Measurements from ENCODE around the gene KLB. TPM values are rescaled to one million over a fixed set of nuclear protein-coding genes. Genes with fewer than 3 reads are reported as not detected.
"Not testable (repeated sequence)": the region's sequence is repeated elsewhere in the genome, so short reads cannot be mapped to it uniquely, and the experiment has no call there.

Gene KLB
- total RNA-seq, 4 donors from 2014 or later, result 0.66 to 1.8 (median 1.3) TPM; not detected in 1

GRCh38 chr4:39415678-39416283 lies 9.1 kb downstream of the KLB start:
- H3K4me1 ChIP-seq, result no peaks in the 10 kb centered on the region
- no peak overlapping the region for H3K27ac ChIP-seq

GRCh38 chr4:39422247-39422646 lies 15.5 kb downstream of the KLB start:
- TF ChIP-seq CTCF (IDR thresholded peaks at IDR 0.05), result no peak
- TF ChIP-seq POLR2A (IDR thresholded peaks at IDR 0.05), result no peak
- H3K4me1 ChIP-seq, result no peaks in the 10 kb centered on the region
- no peak overlapping the region for H3K27ac ChIP-seq
- H3K27me3 ChIP-seq, result no peaks in the 10 kb centered on the region
- DNase-seq, result no peak
- no peaks in the 10 kb centered on the region for H3K9me3 ChIP-seq
- no peaks in the 10 kb centered on the region for H3K36me3 ChIP-seq
- H3K4me3 ChIP-seq, result no peak overlapping the region

More at GRCh38 chr4:39415678-39416283, 9.1 kb downstream of the KLB start:
- TF ChIP-seq POLR2A (IDR thresholded peaks at IDR 0.05), result no peak
- TF ChIP-seq CTCF (IDR thresholded peaks at IDR 0.05), result no peak
- Histone ChIP-seq H3K27me3 (no peaks in the 10 kb centered on the region), H3K9me3 (no peaks in the 10 kb centered on the region), H3K4me3 (no peak overlapping the region), H3K36me3 (no peaks in the 10 kb centered on the region)
- no peak for DNase-seq

GRCh38 chr4:39425297-39425696 lies 18.6 kb downstream of the KLB start:
- not testable (repeated sequence) for H3K4me3 ChIP-seq, H3K4me1 ChIP-seq, H3K27ac ChIP-seq, H3K36me3 ChIP-seq, H3K9me3 ChIP-seq, H3K27me3 ChIP-seq, DNase-seq

- Histone ChIP-seq H3K4me1 (no peaks in the 10 kb centered on the region), H3K27ac (no peak overlapping the region), H3K27me3 (no peaks in the 10 kb centered on the region), H3K9me3 (no peaks in the 10 kb centered on the region), H3K36me3 (no peaks in the 10 kb centered on the region), H3K4me3 (no peak overlapping the region)
- no peak for DNase-seq
- TF ChIP-seq CTCF (IDR thresholded peaks at IDR 0.05), result no peak
- no peak for TF ChIP-seq POLR2A (IDR thresholded peaks at IDR 0.05)
Measured at GRCh38 chr4:39426728-39427127, 20.0 kb downstream of the KLB start.

GRCh38 chr4:39427520-39428114 lies 20.9 kb downstream of the KLB start:
- no peak for DNase-seq
- Histone ChIP-seq H3K27ac (no peak overlapping the region), H3K4me1 (no peaks in the 10 kb centered on the region)

More at GRCh38 chr4:39427520-39428114, 20.9 kb downstream of the KLB start:
- no peaks in the 10 kb centered on the region for H3K36me3 ChIP-seq
- no peak overlapping the region for H3K4me3 ChIP-seq
- H3K9me3 ChIP-seq, result no peaks in the 10 kb centered on the region
- no peaks in the 10 kb centered on the region for H3K27me3 ChIP-seq
- no peak for TF ChIP-seq CTCF (IDR thresholded peaks at IDR 0.05)
- no peak for TF ChIP-seq POLR2A (IDR thresholded peaks at IDR 0.05)

Measured in Peyer's patch (tissue), 4 donors.